HuH-7.5 (cell line): ENCODE results near the gene STON2.

Source experiments
- DNase-seq: peaks from one replicate; pipeline ENCODE4 v3.0.0; 2011; ENCODE audit warnings: low spot score

STON2 gene

GRCh38 chr14:81301813-81302212 is 98.3 kb downstream of the STON2 start:
- no peak for DNase-seq

DNA sequence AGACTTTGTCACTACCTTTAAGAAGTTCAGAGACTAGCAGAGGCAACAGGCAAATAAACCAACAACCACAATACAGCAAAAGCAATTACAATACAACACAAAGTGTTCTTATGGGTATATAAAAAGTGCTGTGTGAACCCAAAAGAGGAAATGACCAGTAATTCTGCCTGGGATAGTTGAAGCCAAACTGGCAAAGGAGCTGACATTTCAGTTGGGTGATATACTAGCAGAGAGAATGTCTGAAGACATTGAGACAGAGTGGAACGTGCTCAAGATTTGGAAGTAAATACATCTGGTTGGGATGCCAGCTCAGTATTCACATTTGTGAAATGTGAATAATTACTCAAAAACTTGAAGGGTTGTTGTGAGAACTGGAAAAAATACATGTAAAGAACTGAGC is 98.8 kb downstream of the STON2 start:
- no peak for DNase-seq

DNA sequence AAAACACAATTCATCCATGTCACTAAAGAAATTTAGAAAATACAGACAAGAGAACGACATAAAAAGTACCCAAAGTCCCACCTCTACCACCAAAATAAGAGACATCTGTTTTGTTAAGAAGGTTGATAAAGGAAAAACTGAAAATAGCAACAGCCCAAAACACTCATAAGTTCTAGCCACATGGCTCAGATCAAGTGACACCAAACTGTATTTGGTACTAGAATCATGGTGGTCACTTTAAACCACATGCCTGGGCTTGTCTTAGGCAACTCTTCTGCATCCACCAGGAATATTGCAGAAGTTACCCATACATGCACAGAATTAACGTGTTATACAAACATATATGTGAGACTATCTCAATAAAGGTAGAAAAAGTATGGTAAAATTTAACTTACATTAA is 101.2 kb downstream of the STON2 start:
- DNase-seq = no peak

GRCh38 chr14:81298122-81298521 is 102.0 kb downstream of the STON2 start:
- no peak for DNase-seq

GRCh38 chr14:81295958-81296923 is 103.9 kb downstream of the STON2 start:
- DNase-seq = no peak

DNA sequence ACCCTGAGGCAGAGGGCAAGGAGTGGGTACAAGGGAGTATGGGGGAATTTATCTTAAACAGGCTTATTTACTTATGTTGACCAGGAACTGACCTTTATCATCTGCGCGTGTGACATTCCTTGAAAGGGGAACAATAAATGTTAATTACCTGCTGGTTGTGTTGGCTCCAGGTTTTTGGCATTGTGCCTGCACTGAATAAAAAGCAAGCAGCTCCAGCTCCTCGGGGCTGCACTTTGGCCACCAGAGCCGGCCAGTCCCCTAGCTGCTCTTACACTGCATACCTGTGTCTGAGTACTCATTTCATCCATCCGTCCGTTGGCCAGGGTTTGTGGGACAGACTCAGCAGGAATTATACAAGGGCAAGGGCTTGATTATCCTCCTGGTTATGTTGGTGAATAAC is 110.6 kb downstream of the STON2 start:
- DNase-seq = no peak

- DNase-seq = no peak
Measured at GRCh38 chr14:81286574-81287370, 113.4 kb downstream of the STON2 start.

- DNase-seq = no peak
Measured at GRCh38 chr14:81285245-81285644, 114.9 kb downstream of the STON2 start.

GRCh38 chr14:81281332-81281731 is 118.8 kb downstream of the STON2 start:
- no peak for DNase-seq

GRCh38 chr14:81280136-81280791 is 119.9 kb downstream of the STON2 start:
- no peak for DNase-seq

DNA sequence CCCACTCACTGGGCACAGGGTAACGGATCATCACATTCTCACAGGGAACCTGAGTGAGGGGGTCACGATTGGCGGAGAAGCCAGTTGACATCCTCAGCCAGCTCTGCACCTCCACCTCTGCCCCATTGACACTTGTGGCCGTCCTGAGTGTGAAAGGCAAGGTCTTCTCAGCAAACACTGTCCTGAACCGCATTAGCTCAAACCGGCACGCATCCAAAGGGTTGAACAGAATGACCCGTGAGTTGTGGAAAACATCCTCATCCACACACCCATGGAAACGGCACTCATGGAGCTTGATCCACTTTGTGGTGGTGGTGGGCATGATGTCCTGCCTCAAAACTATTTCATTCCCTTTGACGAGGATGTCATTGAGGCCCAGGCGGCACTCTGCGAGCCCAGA is 123.0 kb downstream of the STON2 start:
- no peak for DNase-seq

DNA sequence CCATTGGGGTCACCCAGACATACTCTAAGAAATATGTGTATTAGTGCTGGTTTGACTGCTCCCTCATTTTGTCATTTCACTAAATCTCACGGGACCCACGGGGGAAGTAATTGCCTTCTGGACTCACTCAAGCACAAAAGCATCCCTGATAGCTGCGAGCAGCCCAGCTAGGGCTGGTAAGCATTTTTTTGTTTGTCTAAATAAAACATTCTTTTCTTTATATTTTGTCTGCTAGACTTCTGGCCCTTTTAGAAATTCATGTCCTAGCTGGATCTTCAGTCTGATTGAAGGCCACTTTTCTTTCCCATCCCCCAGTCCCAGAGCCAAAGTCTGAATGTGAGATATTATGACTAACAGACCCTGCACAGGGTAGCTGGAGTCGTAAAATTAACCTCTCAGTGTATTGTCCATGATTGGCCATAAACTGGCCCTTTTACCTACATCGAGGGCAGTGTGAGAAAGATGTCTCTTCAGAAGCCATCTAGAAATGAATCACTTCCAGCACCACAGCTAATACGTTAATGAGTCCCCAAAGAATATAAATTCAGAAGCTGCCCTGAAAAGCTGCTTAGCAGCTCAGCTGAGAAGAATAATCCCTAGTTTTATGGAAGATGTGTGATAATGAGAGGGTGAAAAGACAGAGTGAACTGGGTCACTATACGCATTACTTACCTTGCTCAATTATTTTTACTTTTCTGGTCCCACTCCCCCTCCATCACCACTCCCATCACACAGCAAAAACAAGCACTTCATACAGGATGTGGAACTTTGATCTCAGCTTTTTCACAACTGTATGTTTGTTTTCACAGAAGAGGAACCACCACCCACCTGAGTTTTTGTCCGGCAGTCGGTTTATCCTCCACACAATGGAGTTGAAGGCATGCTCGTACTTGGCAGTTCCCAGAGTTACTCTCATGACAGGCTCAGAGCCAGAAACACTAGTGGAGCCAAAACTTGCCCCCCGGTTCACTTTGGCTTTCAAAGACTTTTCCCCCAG is 123.8 kb downstream of the STON2 start:
- DNase-seq = no peak

GRCh38 chr14:81275305-81276072 is 124.6 kb downstream of the STON2 start:
- DNase-seq = no peak

GRCh38 chr14:81273961-81274575 is 126.1 kb downstream of the STON2 start:
- DNase-seq = no peak

DNA sequence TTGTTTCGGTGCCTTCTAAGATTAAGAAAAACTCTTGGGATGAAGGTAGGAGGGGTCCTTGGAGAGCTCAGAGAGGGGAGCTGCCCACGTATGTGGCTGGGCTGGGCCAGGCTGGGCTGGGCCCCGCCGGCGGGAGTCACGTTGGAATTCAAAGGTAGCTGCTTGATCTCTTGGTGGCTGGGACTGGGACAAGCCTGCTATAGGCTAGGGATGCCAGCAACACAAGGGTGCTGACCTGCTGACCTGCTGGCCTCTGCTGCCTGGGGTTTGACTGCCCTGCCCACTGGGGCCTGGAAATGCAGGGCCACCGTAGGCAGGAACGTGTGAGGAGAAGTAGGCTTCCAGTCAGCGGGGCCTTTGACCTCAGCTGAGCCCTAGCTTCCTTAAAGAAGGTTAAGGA is 126.6 kb downstream of the STON2 start:
- DNase-seq = no peak

DNA sequence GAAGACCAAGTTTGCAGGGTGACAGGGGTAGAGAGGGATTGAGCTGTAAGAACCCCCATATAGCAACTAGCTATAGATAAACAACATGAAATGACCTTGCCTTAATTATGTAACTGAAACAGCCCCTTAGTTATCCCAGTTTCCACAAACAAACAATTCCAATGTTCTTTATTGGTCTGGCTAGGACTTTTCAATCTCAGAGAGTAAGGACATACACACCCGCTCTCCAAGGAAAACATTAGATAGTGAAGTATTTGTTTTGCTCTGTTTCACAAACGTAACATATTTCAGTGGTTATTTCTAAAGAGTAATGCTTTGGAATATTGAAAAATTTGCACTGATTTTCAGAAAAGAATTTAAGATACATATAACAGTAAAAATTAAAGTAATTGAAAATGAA is 127.8 kb downstream of the STON2 start:
- DNase-seq = no peak

DNA sequence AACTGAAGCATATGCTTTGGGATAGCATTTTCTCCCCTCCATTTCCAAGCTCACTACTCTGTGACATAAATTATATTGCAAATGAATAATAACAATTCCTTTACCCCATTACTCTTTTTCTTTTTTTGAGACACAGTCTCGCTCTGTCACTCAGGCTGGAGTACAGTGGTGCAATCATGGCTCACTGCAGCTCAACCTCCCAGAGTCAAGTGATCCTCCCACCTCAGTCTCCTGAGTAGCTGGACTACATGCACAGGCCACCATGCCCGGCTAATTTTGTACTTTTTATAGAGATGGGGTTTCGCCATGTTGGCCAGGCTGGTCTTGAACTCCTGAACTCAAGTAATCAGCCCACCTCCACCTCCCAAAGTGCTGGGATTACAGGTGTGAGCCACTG is 130.1 kb downstream of the STON2 start:
- DNase-seq = no peak

DNA sequence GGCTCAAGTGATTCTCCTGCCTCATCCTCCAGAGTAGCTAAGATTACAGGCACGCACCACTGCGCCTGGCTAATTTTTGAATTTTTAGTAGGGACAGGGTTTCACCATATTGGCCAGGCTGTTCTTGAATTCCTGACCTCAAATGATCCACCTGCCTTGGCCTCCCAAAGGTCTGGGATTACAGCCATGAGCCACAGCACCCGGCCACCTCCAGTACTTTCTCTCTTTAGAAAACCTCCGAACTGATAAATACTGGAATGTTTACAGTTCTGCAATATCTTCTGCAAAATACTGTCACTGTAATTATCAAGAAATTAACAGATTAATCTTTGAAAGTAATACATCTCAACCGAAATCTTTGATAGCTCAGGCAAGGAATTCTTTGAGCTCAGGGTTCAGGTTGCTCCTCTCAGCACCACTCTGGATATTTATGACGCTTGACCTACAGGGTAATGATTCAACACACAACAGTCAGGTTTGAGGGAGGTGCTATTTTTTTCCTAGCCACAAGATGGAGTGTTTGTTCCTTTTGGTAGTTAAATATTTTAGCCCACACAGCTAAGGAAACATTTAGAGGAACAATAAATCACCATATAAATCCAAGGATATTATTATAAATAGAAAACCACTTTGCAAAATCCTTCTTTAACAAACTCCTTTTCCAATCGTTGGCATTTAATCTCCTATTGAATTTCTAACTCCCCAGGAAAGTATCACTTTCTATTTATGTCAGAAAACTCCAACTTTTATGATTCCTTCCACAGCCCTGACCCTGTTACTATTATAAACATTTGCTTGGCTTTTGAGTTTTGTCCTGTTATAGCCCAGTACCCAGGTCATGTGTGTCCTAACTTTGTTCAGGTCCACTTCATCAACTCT is 130.8 kb downstream of the STON2 start:
- peak; percentile 67 for DNase-seq

- no peak for DNase-seq
Measured at GRCh38 chr14:81268016-81268416, 132.1 kb downstream of the STON2 start.
